K562 (cell line): ENCODE measurements around the gene CNTRL. TPM values are rescaled to one million over a fixed set of nuclear protein-coding genes. Genes with fewer than 3 reads are reported as not detected.

ENCODE experiments used
- ATAC-seq: fragments of 200-7000 bp; cut with Tn5 transposase; 3 replicates; pipeline ENCODE4 v1.9.1; 2020; ENCODE audit warnings: moderate library complexity
- BruUV-seq: library from RNA; stranded (reverse); fragments of 400-500 nt; replicated peaks from 2 replicates; lab custom pipeline; 2021; lab: Mats Ljungman, UMichigan
- CTCF ChIA-PET: fragments of 300-600 bp; formaldehyde crosslinking; extraction: SDS; loops from one replicate; lab custom pipeline; 2021; ENCODE audit warnings: low intra/inter-chr PET ratio; lab: Yijun Ruan, JAX
- POLR2A ChIA-PET: fragments of 300-600, 350-650 bp; sonication (Branson Sonifier 250); formaldehyde crosslinking; extraction: SDS; loops from one replicate; lab custom pipeline; 2021; ENCODE audit warnings: antibody characterized with exemption, inconsistent platforms; lab: Yijun Ruan, JAX
- DNase-seq, 4 experiments: peaks; one replicate each; pipeline versions ENCODE4 v3.0.0 to v3.0.0-alpha.2; 2011 to 2018; ENCODE audit warnings: low spot score in 3 of 4, mixed read lengths in 3 of 4; ENCODE audit errors: extremely low read depth in 1 of 4
- FAIRE-seq: peaks from 2 replicates; lab custom pipeline; 2011; peaks lifted over from hg19 to GRCh38; lab: Jason Lieb, UNC
- H2AFZ ChIP-seq: 2 replicates; pipeline ENCODE4 v1.6.0; 2011; ENCODE audit warnings: low read depth, low read length, control low read depth, inconsistent platforms
- H3K27ac ChIP-seq: fragments of 200-600 bp; 3 replicates; pipeline ENCODE4 v1.8.0; 2011; ENCODE audit warnings: low read depth, mild to moderate bottlenecking, control low read depth, inconsistent platforms, low read length, moderate library complexity, mixed read lengths; ENCODE audit errors: extremely low read depth
- H3K27me3 ChIP-seq, 2 experiments: fragments of 300-600 bp in 1 of 2; 2 replicates in 1 of 2; 3 replicates in 1 of 2; pipeline versions ENCODE4 v1.6.0 to v1.8.0; 2011; ENCODE audit warnings: inconsistent platforms in 2 of 2, low read length in 2 of 2, mild to moderate bottlenecking in 1 of 2, mixed read lengths in 1 of 2, moderate library complexity in 1 of 2; ENCODE audit not compliant: control insufficient read depth in 2 of 2, insufficient read depth in 2 of 2
- H3K36me3 ChIP-seq: fragments of 300-600 bp; 3 replicates; pipeline ENCODE4 v1.8.0; 2011; ENCODE audit warnings: mild to moderate bottlenecking, low read length, inconsistent platforms; ENCODE audit not compliant: control insufficient read depth, insufficient read depth
- H3K4me1 ChIP-seq, 2 experiments: fragments of 200-600 bp in 1 of 2; replicated peaks in 1 of 2; 2 replicates in 1 of 2; 3 replicates in 1 of 2; pipeline versions ENCODE4 v1.5.1 to v1.8.0; 2011; ENCODE audit warnings: inconsistent platforms in 2 of 2, low read length in 2 of 2, mild to moderate bottlenecking in 1 of 2, mixed read lengths in 1 of 2, moderate library complexity in 1 of 2; ENCODE audit not compliant: control insufficient read depth in 2 of 2, insufficient read depth in 2 of 2
- H3K4me2 ChIP-seq: 2 replicates; pipeline ENCODE4 v1.6.1; 2011; ENCODE audit warnings: low read length, control low read depth, inconsistent platforms, mixed read lengths; ENCODE audit not compliant: insufficient read depth
- H3K4me3 ChIP-seq: fragments of 200-600 bp; sonication (generic), shearing (Covaris generic); 2 replicates; pipeline ENCODE4 v1.5.1; 2016; ENCODE audit warnings: control low read depth, inconsistent platforms
- H3K79me2 ChIP-seq: fragments of 200-600 bp; 3 replicates; pipeline ENCODE4 v1.8.0; 2011; ENCODE audit warnings: low read length, inconsistent platforms; ENCODE audit not compliant: control insufficient read depth, insufficient read depth
- H3K9ac ChIP-seq, 2 experiments: 2 replicates each; pipeline versions ENCODE4 v1.6.0 to v1.6.1; 2011; ENCODE audit warnings: low read depth in 2 of 2, low read length in 2 of 2, control low read depth in 1 of 2, inconsistent platforms in 1 of 2, mild to moderate bottlenecking in 1 of 2, mixed read lengths in 1 of 2; ENCODE audit not compliant: insufficient read depth in 1 of 2
- H3K9me1 ChIP-seq: one replicate; pipeline ENCODE4 v1.6.0; 2011; ENCODE audit warnings: inconsistent platforms, mild to moderate bottlenecking, low read length, moderate library complexity; ENCODE audit not compliant: control insufficient read depth, insufficient read depth
- H3K9me3 ChIP-seq: replicated peaks from 2 replicates; pipeline ENCODE4 v1.5.1; 2011; ENCODE audit warnings: low read depth, low read length, inconsistent platforms; ENCODE audit not compliant: control insufficient read depth, insufficient read depth
- H4K20me1 ChIP-seq: replicated peaks from 2 replicates; pipeline ENCODE4 v1.6.1; 2011; ENCODE audit warnings: low read length, inconsistent platforms, mixed read lengths; ENCODE audit not compliant: control insufficient read depth, insufficient read depth
- CREM ChIP-seq: IDR thresholded peaks from 2 replicates; pipeline ENCODE4 v1.6.1; 2014; ENCODE audit warnings: antibody characterized with exemption, low read depth
- DDX20 ChIP-seq: fragments of 450-650 bp; IDR thresholded peaks from 2 replicates; pipeline ENCODE4 v1.6.1; 2016; ENCODE audit warnings: missing genetic modification characterization, low read depth, mild to moderate bottlenecking, missing compliant biosample characterization, moderate library complexity
- HDAC8 ChIP-seq: fragments of 450-650 bp; IDR thresholded peaks from 2 replicates; pipeline ENCODE4 v1.6.1; 2016; ENCODE audit warnings: mild to moderate bottlenecking, missing genetic modification characterization, moderate library complexity, missing compliant biosample characterization
- NFE2L1 ChIP-seq: fragments of 450-650 bp; IDR thresholded peaks from 2 replicates; pipeline ENCODE4 v1.6.1; 2016; ENCODE audit warnings: missing genetic modification characterization, low read depth, mild to moderate bottlenecking, missing compliant biosample characterization, moderate library complexity, borderline replicate concordance
- PBX2 ChIP-seq, 2 experiments: IDR thresholded peaks in 1 of 2; conservative IDR thresholded peaks in 1 of 2; 2 replicates each; pipeline ENCODE4 v1.6.1; 2016; ENCODE audit warnings: low read depth in 2 of 2, mild to moderate bottlenecking in 1 of 2, missing compliant biosample characterization in 1 of 2, missing genetic modification characterization in 1 of 2, moderate library complexity in 1 of 2
- SMARCE1 ChIP-seq: fragments of 450-650 bp; IDR thresholded peaks from 2 replicates; pipeline ENCODE4 v1.7.1; 2016; ENCODE audit warnings: mild to moderate bottlenecking
- ZBTB34 ChIP-seq: fragments of 250-450 bp; sonication (Bioruptor Pico); IDR thresholded peaks from 2 replicates; pipeline ENCODE4 v1.8.0; 2021; ENCODE audit warnings: mild to moderate bottlenecking, moderate library complexity
- ZBTB43 ChIP-seq: sonication (generic); formaldehyde crosslinking; IDR thresholded peaks from 2 replicates; pipeline ENCODE4 v1.8.0; 2023; ENCODE audit warnings: mild to moderate bottlenecking, missing genetic modification reagents
- ZNF740 ChIP-seq, 3 experiments: fragments of 200-800 bp in 1 of 3; sonication (Bioruptor generic) in 1 of 3; sonication (generic) in 1 of 3; formaldehyde crosslinking in 1 of 3; IDR thresholded peaks; 2 replicates each; pipeline versions ENCODE4 v1.6.1 to v1.8.0; 2016 to 2022; ENCODE audit warnings: mild to moderate bottlenecking in 2 of 3, missing compliant biosample characterization in 2 of 3, missing genetic modification characterization in 2 of 3, missing genetic modification reagents in 1 of 3
- WGBS: fragments of 100-300 bp; shearing (Covaris generic); methylation state at CpG from one replicate; pipeline ENCODE4 v1.1.6; 2016; ENCODE audit warnings: low coverage, mixed read lengths; ENCODE audit not compliant: insufficient coverage; ENCODE audit errors: missing lambda C conversion rate; 5-methylcytosine and 5-hydroxymethylcytosine counted together
- in situ Hi-C: fragments of 300-500 bp; cut with MboI; formaldehyde crosslinking; loops from 4 replicates; pipeline ENCODE4 v1.15.0; 2018; ENCODE audit warnings: inconsistent platforms, mixed read lengths
- intact Hi-C: fragments of 100-400 bp; cut with micrococcal nuclease; formaldehyde crosslinking; loops from 2 replicates; pipeline ENCODE4 v1.14.2; 2022
- polyA plus RNA-seq, 8 experiments: library from polyadenylated mRNA; depleted of rRNA in 4 of 8; stranded (reverse) in 5 of 8; unstranded in 3 of 8; fragments of >200 nt; fragmentation: Nextera tagmentation in 2 of 8; fragmentation: Illumina TruSeq in 1 of 8; extraction: Ambion mirVana in 2 of 8; extraction: Trizol in 1 of 8; gene quantifications; 2 replicates each; pipeline versions ENCODE4 v1.2.1 to v1.2.3, GENCODE V29; 2011 to 2014; ENCODE audit warnings: inconsistent platforms in 1 of 8, missing spikeins in 1 of 8
- total RNA-seq, 7 experiments: library from RNA; depleted of rRNA in 6 of 7; stranded (reverse); fragments of >200 nt in 6 of 7; fragmentation: Illumina TruSeq in 2 of 7; extraction: Trizol in 2 of 7; gene quantifications; 2 replicates each; pipeline versions ENCODE4 v1.2.1 to v1.2.3, GENCODE V29; 2011 to 2021; ENCODE audit warnings: low replicate concordance in 1 of 7

Gene CNTRL
- total and polyA plus RNA-seq, 9 of the 15 experiments (the other 6 are each of a cell fraction or from before 2014, with no cell fraction given): 9.2 to 28.9 (median 20.5) TPM

- peak overlapping the region; percentile 42 for H3K4me2 ChIP-seq
- peak overlapping the region in 1 of 2 experiments; percentile 28; a peak in 1 of 4 replicates for H3K9ac ChIP-seq
- no peaks in the 10 kb centered on the region for H3K9me1 ChIP-seq
- 8% methylated on average over 8 of the region's 8 CpGs for WGBS
- no peaks in the 10 kb centered on the region for H3K9me3 ChIP-seq
- in situ Hi-C loops: loop anchor here (5.0 kb wide), 2 partner anchors 99 to 179 kb away; no protein-coding TSS in a partner anchor
- ATAC-seq (peak; percentile 72), DNase-seq (peak in 1 of 4 experiments; percentile 70), FAIRE-seq (peak; percentile 95)
- H2AFZ ChIP-seq: peak overlapping the region; percentile 73
- POLR2A ChIA-PET: interaction anchor here (0.7 to 1.2 kb wide), 3 partner anchors 16 to 181 kb away, joined by 3 to 4 read pairs (median 3); no protein-coding TSS in a partner anchor
- H3K27ac ChIP-seq: peak overlapping the region; percentile 50; the same call in 2 of the 3 replicates
- H3K27me3 ChIP-seq: no peaks in the 10 kb centered on the region
- CTCF ChIA-PET: no interaction called here
- no peaks in the 10 kb centered on the region for H3K79me2 ChIP-seq
- intact Hi-C loops: loop anchor here (10.0 kb wide), 1 partner anchor 316 kb away; no protein-coding TSS in a partner anchor
- H3K4me3 ChIP-seq: no peak overlapping the region
- no peaks in the 10 kb centered on the region for H3K36me3 ChIP-seq
- H4K20me1 ChIP-seq: no peaks in the 10 kb centered on the region
- H3K4me1 ChIP-seq: peaks cover 0 to 22% of the 10 kb centered on the region in 2 experiments; a peak in 3 of 5 replicates
- no TSS peak for BruUV-seq
- TF ChIP-seq SMARCE1: peak; percentile 51; the same call in 1 of the 2 replicates
- TF ChIP-seq HDAC8: peak; percentile 96
- peak; percentile 63 for TF ChIP-seq CREM
- peak; percentile 78; the same call in 1 of the 2 replicates for TF ChIP-seq ZBTB34
- no peak for TF ChIP-seq PBX2 (CRISPR knock-in tag; IDR thresholded peaks at IDR 0.05; ENCODE audit: low read depth)
- peak; percentile 46; the same call in 1 of the 2 replicates for TF ChIP-seq PBX2 (tag; conservative IDR thresholded peaks at IDR 0.05; ENCODE audit: low read depth)
- TF ChIP-seq DDX20: peak; percentile 87
- TF ChIP-seq ZBTB43 (CRISPR knock-in tag): no peak
- no peak for TF ChIP-seq ZNF740 (CRISPR knock-in tag; IDR thresholded peaks at IDR 0.05)
- TF ChIP-seq ZNF740 (tag; IDR thresholded peaks at IDR 0.05): peak in 1 of 2 experiments; percentile 89; a peak in 2 of 4 replicates
- peak; percentile 52; the same call in 1 of the 2 replicates for TF ChIP-seq NFE2L1
Observed at GRCh38 chr9:121218357-121219027, 143.7 kb downstream of the CNTRL start.
